ENCODE measurements around the gene LRRC38. TPM values are rescaled to one million over a fixed set of nuclear protein-coding genes. Genes with fewer than 3 reads are reported as not detected.
"Not testable (repeated sequence)": the region's sequence is repeated elsewhere in the genome, so short reads cannot be mapped to it uniquely, and the experiment has no call there.

Gene LRRC38
- total RNA-seq, 1 experiment from 2014 or later: not detected

- CTCF ChIA-PET: no interaction called here
- H3K9me3 ChIP-seq (ENCODE audit: insufficient read depth, low read depth): no peaks in the 10 kb centered on the region
- H3K4me1 ChIP-seq (replicated peaks; ENCODE audit: insufficient read depth): no peaks in the 10 kb centered on the region
- H3K27ac ChIP-seq: no peak overlapping the region
- H2AFZ ChIP-seq: no peak overlapping the region
- H3K79me2 ChIP-seq (ENCODE audit: low read depth): no peaks in the 10 kb centered on the region
- H3F3A ChIP-seq (ENCODE audit: insufficient read depth, low read depth): no peaks in the 10 kb centered on the region
- peaks cover 12% of the 10 kb centered on the region; the same call in 1 of the 2 replicates for H3K27me3 ChIP-seq (ENCODE audit: insufficient read depth, low read depth)
- H3K4me3 ChIP-seq: no peak overlapping the region
- H3K36me3 ChIP-seq (ENCODE audit: low read depth): no peaks in the 10 kb centered on the region
- no peak overlapping the region for H3K4me2 ChIP-seq
- no peaks in the 10 kb centered on the region for H4K20me1 ChIP-seq (ENCODE audit: insufficient read depth)
- POLR2A ChIA-PET (ENCODE audit: unreplicated experiment): no interaction called here
- H3K9me2 ChIP-seq (ENCODE audit: insufficient read depth): no peaks in the 10 kb centered on the region
- BruUV-seq (replicated peaks): no TSS peak
- TF ChIP-seq, protein P1, sequence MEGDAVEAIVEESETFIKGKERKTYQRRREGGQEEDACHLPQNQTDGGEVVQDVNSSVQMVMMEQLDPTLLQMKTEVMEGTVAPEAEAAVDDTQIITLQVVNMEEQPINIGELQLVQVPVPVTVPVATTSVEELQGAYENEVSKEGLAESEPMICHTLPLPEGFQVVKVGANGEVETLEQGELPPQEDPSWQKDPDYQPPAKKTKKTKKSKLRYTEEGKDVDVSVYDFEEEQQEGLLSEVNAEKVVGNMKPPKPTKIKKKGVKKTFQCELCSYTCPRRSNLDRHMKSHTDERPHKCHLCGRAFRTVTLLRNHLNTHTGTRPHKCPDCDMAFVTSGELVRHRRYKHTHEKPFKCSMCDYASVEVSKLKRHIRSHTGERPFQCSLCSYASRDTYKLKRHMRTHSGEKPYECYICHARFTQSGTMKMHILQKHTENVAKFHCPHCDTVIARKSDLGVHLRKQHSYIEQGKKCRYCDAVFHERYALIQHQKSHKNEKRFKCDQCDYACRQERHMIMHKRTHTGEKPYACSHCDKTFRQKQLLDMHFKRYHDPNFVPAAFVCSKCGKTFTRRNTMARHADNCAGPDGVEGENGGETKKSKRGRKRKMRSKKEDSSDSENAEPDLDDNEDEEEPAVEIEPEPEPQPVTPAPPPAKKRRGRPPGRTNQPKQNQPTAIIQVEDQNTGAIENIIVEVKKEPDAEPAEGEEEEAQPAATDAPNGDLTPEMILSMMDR (conservative IDR thresholded peaks at IDR 0.05): no peak
- TF ChIP-seq EZH2 (IDR thresholded peaks at IDR 0.05; ENCODE audit: low read depth): no peak
- DNase-seq: no peak
- intact Hi-C loops (cut with micrococcal nuclease; ENCODE audit: unreplicated experiment): no loop called here
Observed at GRCh38 chr1:13443335-13443979, 70.3 kb downstream of the LRRC38 start.

DNA sequence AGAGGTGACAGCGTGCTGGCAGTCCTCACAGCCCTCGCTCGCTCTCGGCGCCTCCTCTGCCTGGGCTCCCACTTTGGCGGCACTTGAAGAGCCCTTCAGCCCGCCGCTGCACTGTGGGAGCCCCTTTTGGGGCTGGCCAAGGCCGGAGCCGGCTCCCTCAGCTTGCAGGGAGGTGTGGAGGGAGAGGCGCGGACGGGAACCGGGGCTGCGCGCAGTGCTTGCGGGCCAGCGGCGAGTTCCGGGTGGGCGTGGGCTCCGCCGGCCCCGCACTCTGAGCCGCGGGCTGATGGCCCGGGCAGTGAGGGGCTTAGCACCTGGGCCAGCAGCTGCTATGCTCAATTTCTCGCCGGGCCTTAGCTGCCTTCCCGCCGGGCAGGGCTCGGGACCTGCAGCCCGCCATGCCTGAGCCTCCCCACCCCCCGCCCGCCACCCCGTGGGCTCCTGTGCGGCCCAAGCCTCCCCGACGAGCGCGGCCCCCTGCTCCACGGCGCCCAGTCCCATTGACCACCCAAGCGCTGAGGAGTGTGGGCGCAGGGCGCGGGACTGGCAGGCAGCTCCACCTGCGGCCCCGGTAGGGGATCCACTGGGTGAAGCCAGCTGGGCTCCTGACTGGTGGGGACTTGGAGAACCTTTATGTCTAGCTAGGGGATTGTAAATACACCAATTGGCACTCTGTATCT lies 74.6 kb downstream of the LRRC38 start:
- H2AFZ ChIP-seq; H3K4me1 ChIP-seq (replicated peaks; ENCODE audit: insufficient read depth); intact Hi-C loops (cut with micrococcal nuclease; ENCODE audit: unreplicated experiment); H3K4me3 ChIP-seq; H3K4me2 ChIP-seq; DNase-seq; H3K79me2 ChIP-seq (ENCODE audit: low read depth); H3F3A ChIP-seq (ENCODE audit: insufficient read depth, low read depth); H3K36me3 ChIP-seq (ENCODE audit: low read depth); POLR2A ChIA-PET (ENCODE audit: unreplicated experiment); H3K9me3 ChIP-seq (ENCODE audit: insufficient read depth, low read depth); H4K20me1 ChIP-seq (ENCODE audit: insufficient read depth); H3K27ac ChIP-seq; BruUV-seq (replicated peaks); H3K9me2 ChIP-seq (ENCODE audit: insufficient read depth): not testable (repeated sequence)
- CTCF ChIA-PET: interaction anchor here (0.7 kb wide), 1 partner anchor 1052 kb away, joined by 7 read pairs; no protein-coding TSS in a partner anchor
- peaks cover 25% of the 10 kb centered on the region for H3K27me3 ChIP-seq (ENCODE audit: insufficient read depth, low read depth)

- intact Hi-C loops (cut with micrococcal nuclease; ENCODE audit: unreplicated experiment): no loop called here
- ChIA-PET POLR2A (ENCODE audit: unreplicated experiment) (no interaction called here), CTCF (interaction anchor here (0.6 to 0.7 kb wide), 2 partner anchors 9 to 1225 kb away, joined by 3 to 7 read pairs; no protein-coding TSS in a partner anchor)
- Histone ChIP-seq H3K4me2 (no peak overlapping the region), H3K36me3 (ENCODE audit: low read depth) (no peaks in the 10 kb centered on the region), H3K9me2 (ENCODE audit: insufficient read depth) (no peaks in the 10 kb centered on the region), H3K4me3 (no peak overlapping the region), H3F3A (ENCODE audit: insufficient read depth, low read depth) (no peaks in the 10 kb centered on the region), H3K79me2 (ENCODE audit: low read depth) (no peaks in the 10 kb centered on the region), H3K27me3 (ENCODE audit: insufficient read depth, low read depth) (peaks cover 20% of the 10 kb centered on the region), H3K27ac (no peak overlapping the region), H3K9me3 (ENCODE audit: insufficient read depth, low read depth) (no peaks in the 10 kb centered on the region), H2AFZ (no peak overlapping the region), H3K4me1 (replicated peaks; ENCODE audit: insufficient read depth) (no peaks in the 10 kb centered on the region), H4K20me1 (ENCODE audit: insufficient read depth) (no peaks in the 10 kb centered on the region)
- no peak for DNase-seq
- TF ChIP-seq, protein P1 (conservative IDR thresholded peaks at IDR 0.05): no peak
- no peak for TF ChIP-seq EZH2 (IDR thresholded peaks at IDR 0.05; ENCODE audit: low read depth)
- no TSS peak for BruUV-seq (replicated peaks)
Observed at GRCh38 chr1:13435458-13435857, 78.3 kb downstream of the LRRC38 start.

DNA sequence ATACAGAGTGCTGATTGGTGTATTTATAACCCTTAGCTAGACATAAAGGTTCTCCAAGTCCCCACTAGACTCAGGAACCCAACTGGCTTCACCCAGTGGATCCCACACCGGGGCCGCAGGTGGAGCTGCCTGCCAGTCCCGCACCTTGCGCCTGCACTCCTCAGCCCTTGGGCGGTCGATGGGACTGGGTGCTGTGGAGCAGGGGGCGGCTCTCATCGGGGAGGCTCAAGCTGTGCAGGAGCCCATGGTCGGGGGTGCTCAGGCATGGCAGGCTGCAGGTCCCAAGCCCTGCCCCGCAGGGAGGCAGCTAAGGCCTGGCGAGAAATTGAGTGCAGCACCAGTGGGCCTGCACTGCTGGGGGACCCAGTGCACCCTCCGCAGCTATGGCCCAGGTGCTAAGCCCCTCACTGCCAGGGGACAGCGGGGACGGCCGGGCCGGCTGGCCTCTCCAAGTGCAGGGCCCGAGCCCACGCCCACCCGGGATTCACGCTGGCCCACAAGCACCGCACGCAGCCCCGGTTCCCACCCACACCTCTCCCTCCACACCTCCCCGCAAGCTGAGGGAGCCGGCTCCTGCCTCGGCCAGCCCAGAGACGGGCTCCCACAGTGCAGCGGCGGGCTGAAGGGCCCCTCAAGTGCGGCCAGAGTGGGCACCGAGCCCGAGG lies 80.0 kb downstream of the LRRC38 start:
- H4K20me1 ChIP-seq (ENCODE audit: insufficient read depth); DNase-seq; H3K9me2 ChIP-seq (ENCODE audit: insufficient read depth); H3K4me1 ChIP-seq (replicated peaks; ENCODE audit: insufficient read depth); CTCF ChIA-PET; H3K79me2 ChIP-seq (ENCODE audit: low read depth); H3F3A ChIP-seq (ENCODE audit: insufficient read depth, low read depth); H2AFZ ChIP-seq; H3K4me3 ChIP-seq; POLR2A ChIA-PET (ENCODE audit: unreplicated experiment); H3K36me3 ChIP-seq (ENCODE audit: low read depth); intact Hi-C loops (cut with micrococcal nuclease; ENCODE audit: unreplicated experiment); H3K9me3 ChIP-seq (ENCODE audit: insufficient read depth, low read depth); H3K27ac ChIP-seq; H3K4me2 ChIP-seq; BruUV-seq (replicated peaks): not testable (repeated sequence)
- peaks cover 20% of the 10 kb centered on the region for H3K27me3 ChIP-seq (ENCODE audit: insufficient read depth, low read depth)

All from PC-9 (cell line).